ENCODE data around the gene WBP2. TPM values are rescaled to one million over a fixed set of nuclear protein-coding genes. Genes with fewer than 3 reads are reported as not detected.

WBP2 gene
- total and polyA plus RNA-seq, 2 of the 13 experiments (the other 11 are each of a cell fraction or from before 2014, with no cell fraction given), result 29.2 to 29.5 TPM

DNA sequence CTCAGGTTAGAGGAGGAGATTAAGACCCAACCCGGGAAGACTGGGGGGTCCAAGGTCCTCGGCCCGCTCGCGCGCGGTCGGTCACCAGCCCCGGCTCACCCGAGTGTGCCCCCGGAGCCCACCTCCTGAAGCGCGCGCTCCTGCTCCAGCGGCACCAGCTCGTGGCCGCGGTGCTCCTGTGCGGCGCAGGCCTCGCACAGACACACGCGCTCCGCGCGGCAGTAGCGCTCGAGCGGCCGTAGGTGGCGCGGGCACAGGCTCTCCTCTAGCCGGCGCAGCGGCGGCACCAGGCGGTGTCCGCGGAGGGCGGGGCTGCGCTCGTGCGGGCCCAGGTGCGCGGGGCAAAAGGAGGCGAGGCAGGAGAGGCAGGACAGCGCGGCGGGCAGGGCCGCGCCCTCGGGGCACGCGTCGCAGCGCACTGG is 22.6 kb upstream of the WBP2 start (continued):
- TF ChIP-seq, protein P1, sequence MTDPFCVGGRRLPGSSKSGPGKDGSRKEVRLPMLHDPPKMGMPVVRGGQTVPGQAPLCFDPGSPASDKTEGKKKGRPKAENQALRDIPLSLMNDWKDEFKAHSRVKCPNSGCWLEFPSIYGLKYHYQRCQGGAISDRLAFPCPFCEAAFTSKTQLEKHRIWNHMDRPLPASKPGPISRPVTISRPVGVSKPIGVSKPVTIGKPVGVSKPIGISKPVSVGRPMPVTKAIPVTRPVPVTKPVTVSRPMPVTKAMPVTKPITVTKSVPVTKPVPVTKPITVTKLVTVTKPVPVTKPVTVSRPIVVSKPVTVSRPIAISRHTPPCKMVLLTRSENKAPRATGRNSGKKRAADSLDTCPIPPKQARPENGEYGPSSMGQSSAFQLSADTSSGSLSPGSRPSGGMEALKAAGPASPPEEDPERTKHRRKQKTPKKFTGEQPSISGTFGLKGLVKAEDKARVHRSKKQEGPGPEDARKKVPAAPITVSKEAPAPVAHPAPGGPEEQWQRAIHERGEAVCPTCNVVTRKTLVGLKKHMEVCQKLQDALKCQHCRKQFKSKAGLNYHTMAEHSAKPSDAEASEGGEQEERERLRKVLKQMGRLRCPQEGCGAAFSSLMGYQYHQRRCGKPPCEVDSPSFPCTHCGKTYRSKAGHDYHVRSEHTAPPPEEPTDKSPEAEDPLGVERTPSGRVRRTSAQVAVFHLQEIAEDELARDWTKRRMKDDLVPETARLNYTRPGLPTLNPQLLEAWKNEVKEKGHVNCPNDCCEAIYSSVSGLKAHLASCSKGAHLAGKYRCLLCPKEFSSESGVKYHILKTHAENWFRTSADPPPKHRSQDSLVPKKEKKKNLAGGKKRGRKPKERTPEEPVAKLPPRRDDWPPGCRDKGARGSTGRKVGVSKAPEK (CRISPR knock-in tag; IDR thresholded peaks at IDR 0.05; ENCODE audit: borderline replicate concordance), result no peak
- TF ChIP-seq ZNF891 (CRISPR knock-in tag; IDR thresholded peaks at IDR 0.05) (no peak; the same call in 1 of the 2 replicates), GLI4 (CRISPR knock-in tag; IDR thresholded peaks at IDR 0.05; ENCODE audit: borderline replicate concordance) (no peak; the same call in 1 of the 2 replicates), CHCHD3 (CRISPR knock-in tag; IDR thresholded peaks at IDR 0.05) (peak; percentile 75; the same call in 1 of the 2 replicates), GRHL1 (CRISPR knock-in tag; conservative IDR thresholded peaks at IDR 0.05) (no peak), SP140L (CRISPR knock-in tag; IDR thresholded peaks at IDR 0.05; ENCODE audit: borderline replicate concordance) (no peak), ZNF713 (CRISPR knock-in tag; IDR thresholded peaks at IDR 0.05) (peak; percentile 54), RCOR2 (CRISPR knock-in tag; IDR thresholded peaks at IDR 0.05) (no peak), WIZ (CRISPR knock-in tag; IDR thresholded peaks at IDR 0.05) (no peak), MLLT10 (CRISPR knock-in tag; IDR thresholded peaks at IDR 0.05) (0 out of 2 replicates have a peak, but pooled peaks have one; percentile 12), DMTF1 (CRISPR knock-in tag; IDR thresholded peaks at IDR 0.05) (no peak), KDM5A (IDR thresholded peaks at IDR 0.05; ENCODE audit: borderline replicate concordance, low read length) (no peak), LCORL (IDR thresholded peaks at IDR 0.05) (no peak), LCORL (CRISPR knock-in tag; IDR thresholded peaks at IDR 0.05) (no peak), GABPB1 (CRISPR knock-in tag; IDR thresholded peaks at IDR 0.05) (0 out of 2 replicates have a peak, but pooled peaks have one; percentile 7), SATB2 (CRISPR knock-in tag; IDR thresholded peaks at IDR 0.05) (peak; percentile 48; the same call in 1 of the 2 replicates), ISX (CRISPR knock-in tag; conservative IDR thresholded peaks at IDR 0.05) (peak; percentile 78; the same call in 1 of the 2 replicates), MZF1 (CRISPR knock-in tag; IDR thresholded peaks at IDR 0.05; ENCODE audit: borderline replicate concordance) (no peak), KDM3A (CRISPR knock-in tag; IDR thresholded peaks at IDR 0.05; ENCODE audit: low read depth) (no peak)
- TF ChIP-seq, protein P2, sequence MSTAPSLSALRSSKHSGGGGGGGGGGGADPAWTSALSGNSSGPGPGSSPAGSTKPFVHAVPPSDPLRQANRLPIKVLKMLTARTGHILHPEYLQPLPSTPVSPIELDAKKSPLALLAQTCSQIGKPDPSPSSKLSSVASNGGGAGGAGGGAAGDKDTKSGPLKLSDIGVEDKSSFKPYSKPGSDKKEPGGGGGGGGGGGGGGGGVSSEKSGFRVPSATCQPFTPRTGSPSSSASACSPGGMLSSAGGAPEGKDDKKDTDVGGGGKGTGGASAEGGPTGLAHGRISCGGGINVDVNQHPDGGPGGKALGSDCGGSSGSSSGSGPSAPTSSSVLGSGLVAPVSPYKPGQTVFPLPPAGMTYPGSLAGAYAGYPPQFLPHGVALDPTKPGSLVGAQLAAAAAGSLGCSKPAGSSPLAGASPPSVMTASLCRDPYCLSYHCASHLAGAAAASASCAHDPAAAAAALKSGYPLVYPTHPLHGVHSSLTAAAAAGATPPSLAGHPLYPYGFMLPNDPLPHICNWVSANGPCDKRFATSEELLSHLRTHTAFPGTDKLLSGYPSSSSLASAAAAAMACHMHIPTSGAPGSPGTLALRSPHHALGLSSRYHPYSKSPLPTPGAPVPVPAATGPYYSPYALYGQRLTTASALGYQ (CRISPR knock-in tag; IDR thresholded peaks at IDR 0.05), result no peak; the same call in 1 of the 2 replicates
- TF ChIP-seq, protein P3, sequence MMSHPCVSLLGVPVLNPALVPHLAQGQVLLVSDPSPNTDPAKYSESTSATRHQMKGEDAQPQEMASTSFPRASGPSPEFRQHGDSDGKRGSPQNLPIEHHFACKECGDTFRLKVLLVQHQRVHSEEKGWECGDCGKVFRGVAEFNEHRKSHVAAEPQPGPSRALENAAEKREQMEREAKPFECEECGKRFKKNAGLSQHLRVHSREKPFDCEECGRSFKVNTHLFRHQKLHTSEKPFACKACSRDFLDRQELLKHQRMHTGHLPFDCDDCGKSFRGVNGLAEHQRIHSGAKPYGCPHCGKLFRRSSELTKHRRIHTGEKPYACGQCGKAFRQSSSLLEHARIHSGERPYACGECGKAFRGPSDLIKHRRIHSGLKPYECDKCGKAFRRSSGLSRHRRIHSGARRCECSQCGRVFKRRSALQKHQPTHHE (CRISPR knock-in tag; IDR thresholded peaks at IDR 0.05; ENCODE audit: borderline replicate concordance), result no peak; the same call in none of the 2 replicates

All from HepG2 (cell line).